K562 (cell line): Measurements from ENCODE around the gene ICE2. TPM values are rescaled to one million over a fixed set of nuclear protein-coding genes. Genes with fewer than 3 reads are reported as not detected.

Experiments used
- ATAC-seq: fragments of 200-7000 bp; cut with Tn5 transposase; 3 replicates; pipeline ENCODE4 v1.9.1; 2020; ENCODE audit warnings: moderate library complexity
- BruUV-seq: library from RNA; stranded (reverse); fragments of 400-500 nt; replicated peaks from 2 replicates; lab custom pipeline; 2021; lab: Mats Ljungman, UMichigan
- CTCF ChIA-PET: fragments of 300-600 bp; formaldehyde crosslinking; extraction: SDS; loops from one replicate; lab custom pipeline; 2021; ENCODE audit warnings: low intra/inter-chr PET ratio; lab: Yijun Ruan, JAX
- POLR2A ChIA-PET: fragments of 300-600, 350-650 bp; sonication (Branson Sonifier 250); formaldehyde crosslinking; extraction: SDS; loops from one replicate; lab custom pipeline; 2021; ENCODE audit warnings: antibody characterized with exemption, inconsistent platforms; lab: Yijun Ruan, JAX
- DNase-seq, 4 experiments: peaks; one replicate each; pipeline versions ENCODE4 v3.0.0 to v3.0.0-alpha.2; 2011 to 2018; ENCODE audit warnings: low spot score in 3 of 4, mixed read lengths in 3 of 4; ENCODE audit errors: extremely low read depth in 1 of 4
- FAIRE-seq: peaks from 2 replicates; lab custom pipeline; 2011; peaks lifted over from hg19 to GRCh38; lab: Jason Lieb, UNC
- H2AFZ ChIP-seq: 2 replicates; pipeline ENCODE4 v1.6.0; 2011; ENCODE audit warnings: low read depth, low read length, control low read depth, inconsistent platforms
- H3K27ac ChIP-seq: fragments of 200-600 bp; 3 replicates; pipeline ENCODE4 v1.8.0; 2011; ENCODE audit warnings: low read depth, mild to moderate bottlenecking, control low read depth, inconsistent platforms, low read length, moderate library complexity, mixed read lengths; ENCODE audit errors: extremely low read depth
- H3K27me3 ChIP-seq, 2 experiments: fragments of 300-600 bp in 1 of 2; 2 replicates in 1 of 2; 3 replicates in 1 of 2; pipeline versions ENCODE4 v1.6.0 to v1.8.0; 2011; ENCODE audit warnings: inconsistent platforms in 2 of 2, low read length in 2 of 2, mild to moderate bottlenecking in 1 of 2, mixed read lengths in 1 of 2, moderate library complexity in 1 of 2; ENCODE audit not compliant: control insufficient read depth in 2 of 2, insufficient read depth in 2 of 2
- H3K36me3 ChIP-seq: fragments of 300-600 bp; 3 replicates; pipeline ENCODE4 v1.8.0; 2011; ENCODE audit warnings: mild to moderate bottlenecking, low read length, inconsistent platforms; ENCODE audit not compliant: control insufficient read depth, insufficient read depth
- H3K4me1 ChIP-seq, 2 experiments: fragments of 200-600 bp in 1 of 2; replicated peaks in 1 of 2; 2 replicates in 1 of 2; 3 replicates in 1 of 2; pipeline versions ENCODE4 v1.5.1 to v1.8.0; 2011; ENCODE audit warnings: inconsistent platforms in 2 of 2, low read length in 2 of 2, mild to moderate bottlenecking in 1 of 2, mixed read lengths in 1 of 2, moderate library complexity in 1 of 2; ENCODE audit not compliant: control insufficient read depth in 2 of 2, insufficient read depth in 2 of 2
- H3K4me2 ChIP-seq: 2 replicates; pipeline ENCODE4 v1.6.1; 2011; ENCODE audit warnings: low read length, control low read depth, inconsistent platforms, mixed read lengths; ENCODE audit not compliant: insufficient read depth
- H3K4me3 ChIP-seq: fragments of 200-600 bp; sonication (generic), shearing (Covaris generic); 2 replicates; pipeline ENCODE4 v1.5.1; 2016; ENCODE audit warnings: control low read depth, inconsistent platforms
- H3K79me2 ChIP-seq: fragments of 200-600 bp; 3 replicates; pipeline ENCODE4 v1.8.0; 2011; ENCODE audit warnings: low read length, inconsistent platforms; ENCODE audit not compliant: control insufficient read depth, insufficient read depth
- H3K9ac ChIP-seq, 2 experiments: 2 replicates each; pipeline versions ENCODE4 v1.6.0 to v1.6.1; 2011; ENCODE audit warnings: low read depth in 2 of 2, low read length in 2 of 2, control low read depth in 1 of 2, inconsistent platforms in 1 of 2, mild to moderate bottlenecking in 1 of 2, mixed read lengths in 1 of 2; ENCODE audit not compliant: insufficient read depth in 1 of 2
- H3K9me1 ChIP-seq: one replicate; pipeline ENCODE4 v1.6.0; 2011; ENCODE audit warnings: inconsistent platforms, mild to moderate bottlenecking, low read length, moderate library complexity; ENCODE audit not compliant: control insufficient read depth, insufficient read depth
- H3K9me3 ChIP-seq: replicated peaks from 2 replicates; pipeline ENCODE4 v1.5.1; 2011; ENCODE audit warnings: low read depth, low read length, inconsistent platforms; ENCODE audit not compliant: control insufficient read depth, insufficient read depth
- H4K20me1 ChIP-seq: replicated peaks from 2 replicates; pipeline ENCODE4 v1.6.1; 2011; ENCODE audit warnings: low read length, inconsistent platforms, mixed read lengths; ENCODE audit not compliant: control insufficient read depth, insufficient read depth
- ETS1 ChIP-seq: conservative IDR thresholded peaks from 2 replicates; pipeline ENCODE4 v1.6.1; 2011; ENCODE audit warnings: low read depth, mild to moderate bottlenecking, low read length; ENCODE audit not compliant: control insufficient read depth
- MNT ChIP-seq, 2 experiments: fragments of 450-650 bp; conservative IDR thresholded peaks; 2 replicates each; pipeline ENCODE4 v1.6.1; 2017; ENCODE audit warnings: mild to moderate bottlenecking in 2 of 2, moderate library complexity in 2 of 2
- NUFIP1 ChIP-seq: fragments of 450-650 bp; IDR thresholded peaks from 2 replicates; pipeline ENCODE4 v1.6.1; 2018; ENCODE audit not compliant: partially characterized antibody
- SMAD1 ChIP-seq: fragments of 150-350 bp; IDR thresholded peaks from 2 replicates; pipeline ENCODE4 v1.6.1; 2014; ENCODE audit warnings: low read length, low read depth; ENCODE audit not compliant: partially characterized antibody
- TCF3 ChIP-seq: sonication (generic); formaldehyde crosslinking; IDR thresholded peaks from 2 replicates; pipeline ENCODE4 v1.4.0; 2020; ENCODE audit warnings: mild to moderate bottlenecking, missing genetic modification reagents
- VEZF1 ChIP-seq: fragments of 200-800 bp; sonication (Bioruptor generic); IDR thresholded peaks from 2 replicates; pipeline ENCODE4 v1.6.1; 2017; ENCODE audit warnings: missing genetic modification characterization, missing compliant biosample characterization
- ZNF184 ChIP-seq: sonication (generic); formaldehyde crosslinking; IDR thresholded peaks from 2 replicates; pipeline ENCODE4 v1.5.0; 2020; ENCODE audit warnings: missing genetic modification reagents
- ZNF75A ChIP-seq: fragments of 450-650 bp; formaldehyde crosslinking; IDR thresholded peaks from 2 replicates; pipeline ENCODE4 v1.4.0; 2020; ENCODE audit warnings: mild to moderate bottlenecking
- WGBS: fragments of 100-300 bp; shearing (Covaris generic); methylation state at CpG from one replicate; pipeline ENCODE4 v1.1.6; 2016; ENCODE audit warnings: low coverage, mixed read lengths; ENCODE audit not compliant: insufficient coverage; ENCODE audit errors: missing lambda C conversion rate; 5-methylcytosine and 5-hydroxymethylcytosine counted together
- in situ Hi-C: fragments of 300-500 bp; cut with MboI; formaldehyde crosslinking; loops from 4 replicates; pipeline ENCODE4 v1.15.0; 2018; ENCODE audit warnings: inconsistent platforms, mixed read lengths
- intact Hi-C: fragments of 100-400 bp; cut with micrococcal nuclease; formaldehyde crosslinking; loops from 2 replicates; pipeline ENCODE4 v1.14.2; 2022
- polyA plus RNA-seq, 8 experiments: library from polyadenylated mRNA; depleted of rRNA in 4 of 8; stranded (reverse) in 5 of 8; unstranded in 3 of 8; fragments of >200 nt; fragmentation: Nextera tagmentation in 2 of 8; fragmentation: Illumina TruSeq in 1 of 8; extraction: Ambion mirVana in 2 of 8; extraction: Trizol in 1 of 8; gene quantifications; 2 replicates each; pipeline versions ENCODE4 v1.2.1 to v1.2.3, GENCODE V29; 2011 to 2014; ENCODE audit warnings: inconsistent platforms in 1 of 8, missing spikeins in 1 of 8
- total RNA-seq, 7 experiments: library from RNA; depleted of rRNA in 6 of 7; stranded (reverse); fragments of >200 nt in 6 of 7; fragmentation: Illumina TruSeq in 2 of 7; extraction: Trizol in 2 of 7; gene quantifications; 2 replicates each; pipeline versions ENCODE4 v1.2.1 to v1.2.3, GENCODE V29; 2011 to 2021; ENCODE audit warnings: low replicate concordance in 1 of 7
- TF ChIP-seq, protein P1 (sequence below): sonication (generic); formaldehyde crosslinking; IDR thresholded peaks from 2 replicates; pipeline ENCODE4 v1.8.0; 2023; ENCODE audit warnings: missing genetic modification reagents, mild to moderate bottlenecking, borderline replicate concordance

ICE2 gene
- total and polyA plus RNA-seq, 9 of the 15 experiments (the other 6 are each of a cell fraction or from before 2014, with no cell fraction given) = 21.8 to 87.9 (median 58.1) TPM

DNA sequence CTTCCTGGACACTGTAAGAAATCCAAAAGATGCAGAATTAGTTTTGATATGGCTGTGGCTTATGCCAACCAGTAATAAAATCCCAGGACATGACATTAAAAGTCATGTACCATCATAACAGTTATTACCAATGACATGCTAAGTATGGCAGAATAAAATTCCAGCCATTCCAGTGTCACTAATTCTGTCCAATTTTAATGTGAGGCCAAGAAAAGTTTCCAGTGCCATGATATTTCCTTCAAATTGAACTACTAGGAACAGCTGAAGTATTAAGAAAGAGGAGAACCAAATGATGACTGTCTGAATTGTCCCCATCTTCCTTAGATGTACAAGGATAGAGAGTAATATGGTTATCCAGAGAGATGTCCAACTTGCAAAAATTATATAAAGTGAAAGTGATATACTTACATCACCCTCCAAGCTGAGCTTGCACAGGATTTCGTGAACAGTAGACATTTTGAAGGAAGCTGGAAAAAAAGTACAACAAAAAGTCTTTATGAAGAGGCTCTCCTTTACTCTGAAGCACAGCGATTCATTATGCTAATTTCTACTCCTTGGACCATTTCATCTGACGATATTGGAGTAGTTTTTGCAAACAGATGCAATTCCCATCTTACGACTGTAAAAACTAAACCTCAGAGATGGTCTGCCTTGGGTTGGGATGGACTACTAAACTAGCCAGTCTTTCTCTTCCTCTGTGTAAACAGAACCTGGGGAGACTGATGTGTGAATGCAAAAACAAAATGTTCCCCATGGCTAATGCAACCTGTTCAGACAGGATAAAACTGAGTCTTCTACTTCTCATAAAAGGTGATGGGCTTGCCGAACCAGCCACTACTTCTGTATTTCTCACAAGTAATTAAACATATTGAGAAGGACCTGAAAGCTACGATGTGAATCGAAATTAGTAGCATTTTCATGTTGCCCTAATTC is 93.1 kb downstream of the ICE2 start:
- DNase-seq = no peak
- BruUV-seq = no TSS peak
- FAIRE-seq = no peak
- no peak overlapping the region for H2AFZ ChIP-seq
- H3K4me2 ChIP-seq = no peak overlapping the region
- no peak overlapping the region for H3K9ac ChIP-seq
- no peak overlapping the region for H3K4me3 ChIP-seq
- H3K9me1 ChIP-seq = peaks cover 8% of the 10 kb centered on the region
- ATAC-seq = no peak
- H3K4me1 ChIP-seq = no peaks in the 10 kb centered on the region; a peak in 2 of 5 replicates
- H3K79me2 ChIP-seq = peaks cover 47% of the 10 kb centered on the region
- peaks cover 66% of the 10 kb centered on the region; the same call in 2 of the 3 replicates for H3K36me3 ChIP-seq
- 88% methylated on average over 7 of the region's 7 CpGs for WGBS
- H3K27me3 ChIP-seq = no peaks in the 10 kb centered on the region
- POLR2A ChIA-PET = interaction anchor here (1.0 kb wide), 2 partner anchors 10 to 11 kb away, joined by 3 to 4 read pairs; no protein-coding TSS in a partner anchor
- H4K20me1 ChIP-seq = peaks cover 29% of the 10 kb centered on the region
- intact Hi-C loops (no loop called here), in situ Hi-C loops (no loop called here)
- CTCF ChIA-PET = no interaction called here
- H3K27ac ChIP-seq = no peak overlapping the region
- no peaks in the 10 kb centered on the region for H3K9me3 ChIP-seq
- TF ChIP-seq SMAD1 = no peak
- TF ChIP-seq MNT (conservative IDR thresholded peaks at IDR 0.05) = no peak
- no peak for TF ChIP-seq TCF3 (CRISPR knock-in tag)
- TF ChIP-seq ZNF184 (CRISPR knock-in tag) = no peak
- TF ChIP-seq ETS1 = no peak
- TF ChIP-seq NUFIP1 = no peak
- TF ChIP-seq, protein P1, sequence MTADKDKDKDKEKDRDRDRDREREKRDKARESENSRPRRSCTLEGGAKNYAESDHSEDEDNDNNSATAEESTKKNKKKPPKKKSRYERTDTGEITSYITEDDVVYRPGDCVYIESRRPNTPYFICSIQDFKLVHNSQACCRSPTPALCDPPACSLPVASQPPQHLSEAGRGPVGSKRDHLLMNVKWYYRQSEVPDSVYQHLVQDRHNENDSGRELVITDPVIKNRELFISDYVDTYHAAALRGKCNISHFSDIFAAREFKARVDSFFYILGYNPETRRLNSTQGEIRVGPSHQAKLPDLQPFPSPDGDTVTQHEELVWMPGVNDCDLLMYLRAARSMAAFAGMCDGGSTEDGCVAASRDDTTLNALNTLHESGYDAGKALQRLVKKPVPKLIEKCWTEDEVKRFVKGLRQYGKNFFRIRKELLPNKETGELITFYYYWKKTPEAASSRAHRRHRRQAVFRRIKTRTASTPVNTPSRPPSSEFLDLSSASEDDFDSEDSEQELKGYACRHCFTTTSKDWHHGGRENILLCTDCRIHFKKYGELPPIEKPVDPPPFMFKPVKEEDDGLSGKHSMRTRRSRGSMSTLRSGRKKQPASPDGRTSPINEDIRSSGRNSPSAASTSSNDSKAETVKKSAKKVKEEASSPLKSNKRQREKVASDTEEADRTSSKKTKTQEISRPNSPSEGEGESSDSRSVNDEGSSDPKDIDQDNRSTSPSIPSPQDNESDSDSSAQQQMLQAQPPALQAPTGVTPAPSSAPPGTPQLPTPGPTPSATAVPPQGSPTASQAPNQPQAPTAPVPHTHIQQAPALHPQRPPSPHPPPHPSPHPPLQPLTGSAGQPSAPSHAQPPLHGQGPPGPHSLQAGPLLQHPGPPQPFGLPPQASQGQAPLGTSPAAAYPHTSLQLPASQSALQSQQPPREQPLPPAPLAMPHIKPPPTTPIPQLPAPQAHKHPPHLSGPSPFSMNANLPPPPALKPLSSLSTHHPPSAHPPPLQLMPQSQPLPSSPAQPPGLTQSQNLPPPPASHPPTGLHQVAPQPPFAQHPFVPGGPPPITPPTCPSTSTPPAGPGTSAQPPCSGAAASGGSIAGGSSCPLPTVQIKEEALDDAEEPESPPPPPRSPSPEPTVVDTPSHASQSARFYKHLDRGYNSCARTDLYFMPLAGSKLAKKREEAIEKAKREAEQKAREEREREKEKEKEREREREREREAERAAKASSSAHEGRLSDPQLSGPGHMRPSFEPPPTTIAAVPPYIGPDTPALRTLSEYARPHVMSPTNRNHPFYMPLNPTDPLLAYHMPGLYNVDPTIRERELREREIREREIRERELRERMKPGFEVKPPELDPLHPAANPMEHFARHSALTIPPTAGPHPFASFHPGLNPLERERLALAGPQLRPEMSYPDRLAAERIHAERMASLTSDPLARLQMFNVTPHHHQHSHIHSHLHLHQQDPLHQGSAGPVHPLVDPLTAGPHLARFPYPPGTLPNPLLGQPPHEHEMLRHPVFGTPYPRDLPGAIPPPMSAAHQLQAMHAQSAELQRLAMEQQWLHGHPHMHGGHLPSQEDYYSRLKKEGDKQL (CRISPR knock-in tag) = no peak
- no peak for TF ChIP-seq VEZF1
- TF ChIP-seq ZNF75A (CRISPR knock-in tag) = no peak
